ENCODE data around the gene AKNA. TPM values are rescaled to one million over a fixed set of nuclear protein-coding genes. Genes with fewer than 3 reads are reported as not detected.
A peak's percentile ranks its signal among the peaks of the same experiment; 100 is the strongest.

Gene AKNA
- total RNA-seq, 1 donor from 2014 or later, result 55.0 TPM

- no peaks in the 10 kb centered on the region for H3K27me3 ChIP-seq
- intact Hi-C loops (cut with DNase I), result loop anchor here (10.0 kb wide), 1 partner anchor 46 kb away; no protein-coding TSS in a partner anchor
- H3K4me1 ChIP-seq, result peaks cover 24% of the 10 kb centered on the region
- H3K36me3 ChIP-seq, result peaks cover 0 to 79% of the 10 kb centered on the region in 2 donors
- peak; percentile 69 to 80 for TF ChIP-seq POLR2AphosphoS5 (IDR thresholded peaks at IDR 0.05; ENCODE audit: insufficient read depth in 1 of 2, low read depth in 1 of 2)
- TF ChIP-seq CTCF (IDR thresholded peaks at IDR 0.05), result no peak
- H3K9me3 ChIP-seq, result no peaks in the 10 kb centered on the region
- H3K4me3 ChIP-seq, result no peak overlapping the region
- peak in 1 of 2 donors; percentile 96 for DNase-seq (ENCODE audit: extremely low spot score in 2 of 2)
- peak overlapping the region; percentile 82 for H3K27ac ChIP-seq
These were observed 38.8 kb downstream of the AKNA start for GRCh38 chr9:114348906-114349482.

GRCh38 chr9:114348261-114348905 lies 39.4 kb downstream of the AKNA start:
- Histone ChIP-seq H3K36me3 (peaks cover 0 to 79% of the 10 kb centered on the region in 2 donors), H3K9me3 (no peaks in the 10 kb centered on the region), H3K4me3 (no peak overlapping the region), H3K27ac (peak overlapping the region; percentile 82), H3K27me3 (no peaks in the 10 kb centered on the region), H3K4me1 (peaks cover 24% of the 10 kb centered on the region)
- TF ChIP-seq POLR2AphosphoS5 (IDR thresholded peaks at IDR 0.05; ENCODE audit: insufficient read depth in 1 of 2, low read depth in 1 of 2) (no peak), CTCF (IDR thresholded peaks at IDR 0.05) (no peak)
- DNase-seq (ENCODE audit: extremely low spot score in 2 of 2), result no peak
- intact Hi-C loops (cut with DNase I), result loop anchor here (10.0 kb wide), 1 partner anchor 46 kb away; no protein-coding TSS in a partner anchor

- Histone ChIP-seq H3K27ac (peak overlapping the region; percentile 82), H3K4me1 (peaks cover 24% of the 10 kb centered on the region), H3K36me3 (peaks cover 0 to 79% of the 10 kb centered on the region in 2 donors), H3K27me3 (no peaks in the 10 kb centered on the region), H3K4me3 (no peak overlapping the region), H3K9me3 (no peaks in the 10 kb centered on the region)
- TF ChIP-seq CTCF (IDR thresholded peaks at IDR 0.05), result no peak
- no peak for TF ChIP-seq POLR2AphosphoS5 (IDR thresholded peaks at IDR 0.05; ENCODE audit: insufficient read depth in 1 of 2, low read depth in 1 of 2)
- no peak for TF ChIP-seq POLR2A (IDR thresholded peaks at IDR 0.05)
- no peak for DNase-seq (ENCODE audit: extremely low spot score in 2 of 2)
- intact Hi-C loops (cut with DNase I), result loop anchor here (10.0 kb wide), 1 partner anchor 47 kb away; no protein-coding TSS in a partner anchor
These were observed 40.1 kb downstream of the AKNA start for GRCh38 chr9:114347675-114348074.

GRCh38 chr9:114346146-114346545 lies 41.6 kb downstream of the AKNA start:
- Histone ChIP-seq H3K27ac (no peak overlapping the region), H3K4me3 (no peak overlapping the region), H3K36me3 (peaks cover 0 to 82% of the 10 kb centered on the region in 2 donors), H3K4me1 (peaks cover 24% of the 10 kb centered on the region), H3K9me3 (no peaks in the 10 kb centered on the region), H3K27me3 (no peaks in the 10 kb centered on the region)
- TF ChIP-seq CTCF (IDR thresholded peaks at IDR 0.05) (no peak), POLR2A (IDR thresholded peaks at IDR 0.05) (no peak), POLR2AphosphoS5 (IDR thresholded peaks at IDR 0.05; ENCODE audit: insufficient read depth in 1 of 2, low read depth in 1 of 2) (no peak)
- intact Hi-C loops (cut with DNase I), result loop anchor here (10.0 kb wide), 1 partner anchor 49 kb away; no protein-coding TSS in a partner anchor
- DNase-seq (ENCODE audit: extremely low spot score in 2 of 2), result no peak

Data from vagina (tissue), 2 donors.